HL-60/S4 treated with retinoic acid at 250 ng/mL for 4 days and 3 days (cell line): ENCODE data around the gene CSNK1D.

Experiments used
- in situ Hi-C: fragments of 300-500 bp; cut with MboI; formaldehyde crosslinking; loops from 2 replicates; pipeline ENCODE4 v1.7.0; 2022; ENCODE audit warnings: low sequenced_read_pairs

CSNK1D gene

DNA sequence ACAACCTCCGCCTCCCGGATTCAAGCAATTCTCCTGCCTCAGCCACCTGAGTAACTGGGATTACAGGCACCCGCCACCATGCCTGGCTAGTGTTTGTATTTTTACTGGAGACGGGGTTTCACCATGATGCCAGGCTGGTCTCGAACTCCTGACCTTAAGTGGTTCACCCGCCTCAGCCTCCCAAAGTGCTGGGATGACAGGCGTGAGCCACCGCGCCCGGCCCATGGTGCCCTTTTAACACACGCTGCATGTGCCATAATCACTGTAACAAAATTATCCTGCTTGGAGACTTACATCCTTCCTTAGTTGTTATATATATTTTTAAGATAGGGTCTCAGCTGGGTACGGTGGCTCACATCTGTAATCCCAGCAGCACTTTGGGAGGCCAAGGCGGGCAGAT, 38.5 kb upstream of the CSNK1D start:
- in situ Hi-C loops = no loop called here

DNA sequence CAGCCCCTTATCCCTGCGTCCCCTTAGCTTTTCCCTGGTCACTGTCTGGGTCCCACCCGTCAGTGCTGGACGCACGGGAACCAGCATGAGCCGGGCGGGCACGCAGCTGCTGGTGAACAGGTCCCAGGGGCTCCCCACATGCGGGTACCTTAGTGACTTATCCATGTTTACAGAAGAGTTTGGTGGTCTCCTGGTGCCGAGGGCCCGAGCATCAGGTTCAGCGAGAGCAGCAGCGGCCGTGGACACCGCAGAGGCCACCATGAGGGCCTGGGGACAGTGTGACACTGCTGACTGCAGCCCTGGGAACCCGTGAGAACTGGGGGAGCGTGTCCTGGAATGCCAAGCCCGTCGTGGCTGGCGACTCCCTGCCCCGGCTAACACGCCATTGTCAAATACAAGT, 37.4 kb upstream of the CSNK1D start:
- in situ Hi-C loops = no loop called here

DNA sequence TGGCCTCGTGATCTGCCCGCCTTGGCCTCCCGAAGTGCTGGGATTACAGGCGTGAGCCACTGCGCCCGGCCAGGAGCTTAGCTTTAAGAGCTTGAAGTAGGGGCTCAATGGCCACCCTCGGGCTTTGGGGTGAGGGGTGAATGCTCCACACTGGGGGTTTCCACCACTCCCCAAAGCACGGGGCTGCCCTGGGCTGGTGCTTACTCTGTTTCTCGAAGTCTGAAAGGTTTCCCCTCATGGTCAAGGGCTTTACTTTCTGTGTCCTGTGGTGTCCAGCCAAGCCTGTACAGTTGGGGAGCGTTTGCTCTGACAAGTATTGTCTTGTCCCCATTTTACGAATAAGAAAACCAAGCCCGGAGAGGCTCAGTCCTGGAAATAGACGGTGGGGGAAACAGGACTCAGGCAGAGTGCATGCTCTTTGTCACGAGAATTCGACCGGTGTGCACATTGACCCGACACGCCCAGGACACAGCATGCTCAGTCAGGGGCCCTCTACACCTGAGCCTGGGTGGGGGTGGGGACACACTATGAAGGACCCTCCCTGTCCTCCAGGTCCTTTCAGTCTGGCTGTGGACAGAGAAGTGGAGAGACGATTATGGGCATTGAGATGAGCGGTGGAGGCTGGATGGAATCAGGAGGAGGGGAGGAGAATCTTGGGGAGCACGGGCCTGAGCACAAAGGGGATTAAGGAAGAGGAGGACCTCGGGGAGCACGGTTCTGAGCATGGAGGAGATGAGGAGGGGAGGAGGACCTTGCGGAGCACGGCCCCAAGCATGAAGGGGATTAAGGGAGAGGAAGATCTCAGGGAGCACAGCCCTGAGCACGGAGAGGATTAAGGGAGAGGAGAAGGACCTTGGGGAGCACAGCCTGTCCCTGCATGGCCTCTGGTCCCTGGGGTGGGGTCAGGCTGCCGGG, 36.4 kb upstream of the CSNK1D start:
- in situ Hi-C loops = no loop called here

DNA sequence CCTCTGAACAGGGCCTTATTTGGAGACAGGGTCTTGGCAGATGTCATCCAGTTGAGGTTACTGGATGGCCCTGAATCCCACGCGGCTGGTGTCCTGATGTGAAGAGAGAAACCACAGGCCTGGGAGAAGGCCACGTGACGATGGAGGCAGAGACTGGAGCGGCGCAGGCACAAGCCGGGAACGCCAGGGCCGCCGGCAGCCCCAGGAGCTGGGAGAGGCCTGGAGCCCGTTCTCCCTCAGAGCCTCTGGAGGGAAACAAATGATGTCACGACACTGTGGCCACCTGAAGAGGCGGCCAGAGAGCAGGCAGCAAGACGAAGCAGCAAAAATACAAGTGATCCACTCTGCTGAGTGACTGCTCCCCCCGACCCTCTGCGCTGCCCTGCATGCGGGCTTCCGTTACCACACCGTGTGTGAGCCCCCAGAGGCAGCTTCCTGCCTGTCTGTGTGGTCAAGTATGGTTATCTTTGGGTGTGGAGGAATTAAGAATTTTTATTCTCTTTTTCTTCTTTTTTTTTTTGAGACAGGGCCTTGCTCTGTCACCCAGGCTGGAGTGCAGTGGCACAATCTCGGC, 32.3 kb upstream of the CSNK1D start:
- in situ Hi-C loops = no loop called here

DNA sequence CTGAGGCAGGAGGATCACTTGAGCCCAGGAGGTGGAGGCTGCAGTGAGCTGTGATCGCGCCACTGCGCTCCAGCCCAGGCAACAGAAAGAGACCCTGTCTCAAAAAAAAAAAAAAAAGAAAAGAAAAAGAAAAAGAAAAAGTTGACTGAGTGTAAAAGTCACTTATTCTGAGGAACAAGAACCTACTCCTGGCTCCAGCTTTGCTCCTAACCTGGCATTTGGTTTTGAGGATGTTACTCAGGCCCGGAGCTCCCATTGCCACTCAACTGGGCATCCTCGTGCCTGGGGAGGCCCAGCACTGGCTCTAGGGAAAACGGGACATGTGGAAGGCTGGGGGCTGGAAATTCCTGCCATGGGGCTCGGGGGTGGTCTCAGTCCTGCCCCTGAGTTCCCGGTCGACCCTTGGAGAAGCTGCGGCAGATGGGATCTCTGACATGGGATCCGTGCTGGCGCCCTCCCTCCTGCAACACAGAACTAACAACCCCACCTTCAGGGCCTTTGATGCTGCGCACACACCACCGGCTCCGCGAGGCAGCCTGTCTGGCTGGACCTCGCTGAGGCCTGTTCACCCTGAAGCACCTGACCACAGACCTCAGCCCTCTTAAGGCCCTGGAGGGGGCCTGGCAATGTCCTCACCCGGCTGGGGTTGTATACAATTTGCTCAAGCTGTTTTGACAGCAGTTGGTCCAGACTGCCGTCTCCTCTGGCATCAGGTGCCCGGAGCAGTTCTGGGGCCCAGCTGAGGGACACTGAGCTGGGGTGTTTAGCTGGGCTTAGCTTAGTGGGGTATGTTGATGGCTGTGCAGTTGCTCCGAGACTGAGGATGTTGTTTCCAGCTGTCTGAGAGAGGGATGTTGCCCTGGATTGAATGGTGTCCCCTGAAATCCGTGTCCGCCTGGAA, 31.6 kb upstream of the CSNK1D start:
- in situ Hi-C loops = no loop called here

DNA sequence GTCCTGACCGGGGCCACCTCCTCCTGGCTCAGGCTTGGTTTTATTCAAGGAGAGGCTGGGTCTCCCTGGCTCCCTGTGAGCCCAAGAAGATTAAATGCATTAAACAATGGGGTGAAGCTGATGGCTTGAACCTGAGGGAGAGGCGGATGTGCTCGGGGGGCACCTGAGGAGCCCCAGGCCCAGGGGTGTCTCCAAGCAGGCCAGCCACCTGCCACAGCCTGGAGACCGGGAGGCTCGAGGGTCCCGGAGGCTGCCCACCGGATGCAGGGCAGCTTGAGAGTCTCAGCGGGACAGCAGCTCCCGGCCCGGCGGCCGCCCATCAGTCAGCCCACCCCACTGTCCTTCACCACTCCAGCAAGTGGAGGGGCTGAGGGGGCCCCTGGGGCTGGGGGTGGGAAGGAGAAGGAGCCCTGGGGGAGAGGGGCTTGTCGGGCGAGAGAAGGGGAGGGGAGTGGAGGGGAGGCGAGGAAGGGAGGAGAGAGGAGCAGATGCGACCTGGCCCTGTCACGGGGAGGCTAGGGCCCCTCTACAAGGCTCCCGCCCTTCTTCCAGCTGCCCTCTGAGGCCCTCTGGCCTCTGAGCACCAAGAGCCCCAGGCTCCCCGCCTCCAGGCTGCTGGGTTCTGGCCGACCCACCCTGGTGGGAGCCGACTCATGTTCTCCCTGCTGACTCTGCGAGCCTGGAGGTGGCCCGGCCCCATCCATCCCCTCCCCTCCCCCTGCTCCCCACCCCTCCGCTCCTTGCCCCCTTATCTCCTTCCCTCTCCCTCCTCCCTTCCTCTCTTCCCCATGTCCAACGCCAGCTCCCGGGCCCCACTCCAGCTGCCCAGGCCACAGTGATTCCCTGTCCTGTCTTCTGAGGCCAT, 30.7 kb upstream of the CSNK1D start:
- in situ Hi-C loops = no loop called here

DNA sequence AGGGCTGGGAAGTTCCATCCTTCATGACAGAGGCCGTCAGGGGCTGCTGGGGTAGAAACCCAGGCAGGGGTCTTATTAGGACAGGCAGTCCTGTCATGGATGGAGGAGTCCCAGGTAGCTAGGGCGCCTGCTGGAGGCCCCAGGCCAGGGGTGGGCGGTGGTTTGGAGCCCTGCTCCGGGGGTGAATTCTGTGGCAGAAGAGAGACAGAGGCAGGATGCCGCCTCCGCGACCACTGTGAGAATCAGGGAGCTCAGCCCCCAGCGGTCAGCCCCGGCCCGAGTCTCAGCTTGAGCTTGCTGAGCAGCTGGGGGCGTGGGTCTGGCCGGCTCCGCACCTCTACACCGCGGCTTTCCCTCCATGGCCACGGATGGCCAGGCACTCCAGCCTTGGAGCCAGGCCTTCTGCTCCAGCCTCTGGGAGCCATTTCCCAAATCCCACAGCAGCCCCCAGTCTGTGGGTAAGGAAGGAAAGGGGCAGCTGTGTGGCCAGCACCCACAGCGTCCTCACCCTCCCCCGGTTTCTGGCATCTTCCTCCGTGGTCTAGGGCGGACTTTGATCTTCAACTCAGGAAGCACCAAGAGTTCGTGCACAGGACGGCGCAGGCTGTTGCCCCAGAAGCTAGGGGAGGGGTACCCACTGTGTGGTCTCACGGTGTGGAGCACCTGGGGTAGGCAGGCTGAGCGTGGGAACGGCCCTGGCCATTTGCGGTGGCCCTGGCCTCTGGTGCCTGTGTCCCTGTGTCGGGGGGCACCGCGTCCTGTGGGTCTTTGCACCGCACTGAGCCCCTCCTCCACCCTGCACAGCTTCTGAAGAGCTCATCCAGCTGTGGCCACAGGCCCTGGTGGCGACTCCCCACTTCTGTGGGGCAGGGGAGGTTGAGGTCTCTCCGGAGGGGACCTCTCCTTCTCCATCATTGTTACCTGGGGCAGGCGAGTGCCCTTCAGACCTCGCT, 29.8 kb upstream of the CSNK1D start:
- in situ Hi-C loops = no loop called here

DNA sequence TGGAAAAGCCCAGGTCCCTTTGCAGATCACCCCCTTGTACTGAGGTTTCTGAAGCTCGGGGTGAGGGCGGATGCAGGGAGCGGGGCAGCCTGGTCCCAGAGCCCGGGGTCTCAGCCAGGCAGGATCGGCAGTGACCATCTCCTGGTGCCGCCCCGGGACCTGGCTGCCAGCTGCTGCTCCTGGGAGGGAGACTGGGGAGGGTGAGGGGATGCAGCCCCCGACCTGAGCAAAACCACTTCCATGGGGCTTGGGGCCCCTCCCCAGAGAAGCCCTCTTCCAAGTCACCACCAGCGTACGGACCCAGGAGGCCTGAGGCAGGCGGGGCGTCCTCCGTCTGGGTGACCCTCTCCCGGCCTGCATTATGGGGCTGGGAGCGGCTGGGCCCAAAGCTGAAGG, 29.1 kb upstream of the CSNK1D start:
- in situ Hi-C loops = no loop called here

DNA sequence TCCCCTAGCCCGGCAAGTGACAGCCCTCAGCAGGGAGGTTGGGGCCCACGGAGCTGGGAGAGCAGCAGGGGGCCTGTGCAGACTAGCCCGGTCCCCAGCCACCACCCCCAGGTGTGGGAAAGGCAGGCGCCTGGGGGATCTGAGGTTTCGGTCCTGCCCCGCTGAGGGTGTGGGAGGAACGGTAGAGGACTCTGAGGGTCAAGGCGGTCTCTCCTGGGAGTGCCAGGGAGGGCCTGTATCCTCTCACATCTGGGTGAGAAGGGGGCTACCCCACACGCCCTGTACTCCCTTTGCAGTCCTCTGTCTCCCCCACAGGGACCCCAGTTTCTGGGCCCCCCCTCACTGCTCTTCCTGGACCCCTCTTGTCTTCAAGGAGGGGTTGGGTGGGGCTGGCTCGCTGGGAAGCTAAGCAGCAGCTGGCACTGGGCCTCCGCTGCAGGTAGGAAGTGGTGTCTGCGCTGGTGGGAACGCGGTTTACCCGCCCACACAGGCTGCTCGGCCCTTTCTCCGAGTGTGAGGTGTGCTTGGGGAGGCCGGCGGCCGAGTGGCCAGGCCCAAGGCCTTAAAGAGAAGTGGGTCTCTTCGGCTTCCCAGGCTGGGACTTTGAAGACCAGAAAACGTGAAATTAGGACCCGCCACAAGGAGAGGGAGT, 28.5 kb upstream of the CSNK1D start:
- in situ Hi-C loops = no loop called here

DNA sequence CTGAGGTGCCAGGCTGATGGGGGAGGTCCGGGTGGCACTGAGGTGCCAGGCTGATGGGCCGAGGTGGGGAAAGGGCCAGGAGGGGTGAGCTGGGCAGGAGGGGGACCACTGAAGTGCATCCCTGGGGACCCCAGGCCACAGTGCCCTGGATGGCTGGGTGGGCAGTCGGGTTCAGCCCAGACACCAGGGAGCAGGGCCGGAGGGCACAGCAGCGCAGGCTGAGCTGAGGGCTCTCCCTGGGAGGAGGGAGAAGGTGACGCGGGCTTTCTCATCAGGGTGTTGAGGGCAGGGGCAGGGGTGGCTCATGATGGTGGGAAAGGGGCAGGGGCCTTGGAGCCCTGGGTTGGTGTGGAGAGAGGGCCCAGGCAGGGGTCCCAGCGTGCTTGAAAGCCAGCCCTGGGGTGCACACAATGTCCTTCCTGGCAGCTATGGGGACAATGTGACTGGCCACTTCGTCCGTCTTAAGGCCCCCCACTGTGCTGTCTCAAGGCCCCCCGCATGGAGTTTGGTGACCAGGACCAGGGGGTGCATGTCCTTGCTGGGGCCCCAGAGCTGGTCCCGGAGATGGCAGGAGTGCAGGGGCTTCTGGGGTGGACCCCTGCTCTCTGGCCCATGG, 27.9 kb upstream of the CSNK1D start:
- in situ Hi-C loops = no loop called here

DNA sequence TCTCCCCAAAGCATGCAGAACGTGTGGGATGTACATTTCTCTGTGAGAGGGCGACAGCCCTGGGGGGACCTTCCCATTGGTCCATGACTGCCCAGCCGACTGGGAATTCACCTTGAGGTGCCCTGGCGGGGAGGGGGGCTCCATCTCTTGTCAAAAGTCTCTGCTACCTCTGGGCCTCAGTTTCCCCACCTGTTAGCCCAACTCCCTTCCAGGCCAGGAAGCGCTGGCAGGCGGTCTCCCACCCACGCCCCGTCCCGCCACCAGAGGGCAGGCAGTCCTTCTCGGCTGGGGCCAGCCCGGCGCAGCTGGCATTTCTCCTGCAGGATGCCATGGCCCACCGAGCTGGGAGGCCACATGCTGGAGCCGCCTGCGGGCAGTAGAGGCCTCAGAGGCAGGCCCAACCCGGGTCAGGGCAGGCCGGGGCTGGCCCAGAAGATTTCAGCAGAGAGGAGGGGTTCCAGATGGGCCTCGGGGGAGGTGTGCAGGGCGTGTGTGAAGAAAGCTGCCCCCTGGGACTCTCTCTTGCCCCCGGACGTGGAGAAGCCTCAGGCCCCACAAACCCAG, 27.3 kb upstream of the CSNK1D start:
- in situ Hi-C loops = no loop called here

DNA sequence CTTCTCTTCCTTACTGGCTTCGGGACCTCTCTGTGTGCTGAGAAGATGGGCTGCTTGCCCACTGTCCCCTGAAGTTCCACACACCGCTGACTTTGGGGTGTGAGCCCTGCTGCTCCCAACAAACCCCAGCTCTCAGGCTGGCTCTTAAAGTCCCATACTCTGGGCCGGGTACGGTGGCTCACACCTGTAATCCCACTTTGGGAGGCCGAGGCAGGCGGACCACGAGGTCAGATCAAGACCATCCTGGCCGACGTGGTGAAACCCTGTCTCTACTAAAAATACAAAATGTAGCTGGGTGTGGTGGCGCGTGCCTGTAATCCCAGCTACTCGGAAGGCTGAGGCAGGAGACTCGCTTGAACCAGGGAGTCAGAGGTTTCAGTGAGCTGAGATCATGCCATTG, 26.7 kb upstream of the CSNK1D start:
- in situ Hi-C loops = no loop called here

DNA sequence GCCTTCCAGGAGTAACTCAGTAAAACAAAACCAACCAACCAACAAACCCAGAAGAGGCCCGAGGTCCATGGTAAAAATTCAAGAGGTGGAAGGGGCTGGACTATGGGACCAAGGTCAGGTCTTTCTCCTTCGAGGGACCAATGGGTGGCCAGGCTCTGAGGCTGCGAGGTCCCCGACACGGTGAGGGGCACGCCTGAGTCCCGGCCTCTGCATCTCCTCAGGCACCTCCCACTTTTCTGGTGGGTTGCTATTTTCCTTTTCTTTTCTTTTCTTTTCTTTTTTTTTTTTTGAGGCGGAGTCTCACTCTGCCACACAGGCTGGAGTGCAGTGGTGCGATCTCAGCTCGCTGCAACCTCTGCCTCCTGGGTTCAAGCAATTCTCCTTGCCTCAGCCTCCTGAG, 26.0 kb upstream of the CSNK1D start:
- in situ Hi-C loops = no loop called here

DNA sequence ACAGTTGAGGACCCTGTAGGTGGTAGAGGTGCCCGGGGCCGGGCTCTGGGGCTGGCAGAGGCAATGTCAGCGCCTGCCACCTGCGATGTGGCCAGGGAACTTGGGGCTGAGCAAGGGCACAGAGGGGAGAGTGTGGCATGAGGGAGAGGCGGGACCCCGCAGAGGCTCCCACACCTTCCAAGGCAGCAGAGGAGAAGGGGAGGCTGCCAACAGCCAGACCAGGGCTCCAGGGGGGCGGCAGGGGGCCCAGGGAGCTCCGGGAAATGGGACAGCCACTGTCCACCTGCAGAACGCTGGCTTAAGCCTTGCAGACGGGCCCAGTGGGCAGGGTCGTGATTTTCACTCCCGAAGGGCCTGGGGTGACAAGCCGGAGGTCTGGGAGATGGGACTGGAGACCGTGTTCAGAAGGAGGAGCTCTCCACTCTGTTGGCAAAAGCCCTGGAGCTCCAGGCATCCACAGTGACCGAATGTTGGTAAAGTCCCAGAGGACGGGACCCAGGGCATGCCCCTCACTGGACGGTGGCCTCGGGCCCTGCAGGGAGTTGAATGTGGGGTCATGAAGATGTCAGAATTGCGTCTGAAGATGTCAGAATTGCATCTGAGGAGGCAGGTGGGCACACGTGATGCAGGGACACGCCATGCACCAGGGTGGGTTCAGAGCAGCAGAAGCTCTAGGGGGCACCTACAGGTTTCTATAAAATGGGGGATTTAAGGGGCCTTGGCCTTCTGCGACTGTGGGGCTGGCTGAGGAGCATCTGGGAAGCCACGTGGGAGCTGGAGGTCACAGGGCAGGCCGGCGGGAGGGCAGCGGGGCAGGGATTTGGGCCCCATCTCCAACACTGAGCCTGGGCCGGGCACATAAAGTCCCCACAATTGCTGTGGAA, 25.3 kb upstream of the CSNK1D start:
- in situ Hi-C loops = no loop called here

DNA sequence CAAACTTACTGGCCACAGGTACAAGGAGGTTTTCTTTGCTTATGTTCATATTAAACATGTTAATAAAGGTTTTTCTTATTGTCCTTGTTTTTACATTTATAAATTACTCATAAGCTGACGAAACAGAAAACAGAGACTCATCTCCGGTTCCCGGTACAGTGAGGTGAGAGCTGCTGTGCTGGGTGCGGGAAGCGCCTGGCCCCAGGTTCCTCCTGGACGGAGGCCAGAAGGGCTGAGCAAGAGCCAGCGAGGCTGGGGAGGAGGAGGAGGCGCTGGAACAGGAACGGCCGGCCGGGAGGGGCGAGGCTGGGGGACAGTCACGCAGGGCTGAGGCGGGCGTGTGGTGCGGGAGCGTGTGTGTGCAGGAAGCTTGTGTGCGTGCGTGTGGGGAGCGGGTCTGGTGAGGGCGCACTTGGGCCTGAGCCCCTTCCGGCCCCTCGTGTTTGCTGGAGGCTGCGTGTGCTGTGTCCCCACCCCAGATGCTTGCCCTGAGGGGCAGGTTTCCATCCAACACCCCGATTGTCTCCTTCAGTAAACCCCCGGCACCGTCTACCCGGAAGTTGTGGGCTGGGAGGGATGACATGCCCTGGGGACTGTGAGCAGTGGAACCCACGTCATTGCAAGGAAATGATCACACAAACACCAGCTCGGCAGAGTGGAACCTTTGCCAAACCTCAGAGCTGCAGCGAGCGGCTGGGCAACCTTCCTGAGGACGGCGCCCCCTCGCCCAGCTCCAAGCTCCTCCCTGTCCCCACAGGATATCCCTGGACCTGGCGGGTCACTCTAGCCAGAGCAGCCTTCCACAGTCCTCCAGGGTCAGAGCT, 24.4 kb upstream of the CSNK1D start:
- in situ Hi-C loops = no loop called here

DNA sequence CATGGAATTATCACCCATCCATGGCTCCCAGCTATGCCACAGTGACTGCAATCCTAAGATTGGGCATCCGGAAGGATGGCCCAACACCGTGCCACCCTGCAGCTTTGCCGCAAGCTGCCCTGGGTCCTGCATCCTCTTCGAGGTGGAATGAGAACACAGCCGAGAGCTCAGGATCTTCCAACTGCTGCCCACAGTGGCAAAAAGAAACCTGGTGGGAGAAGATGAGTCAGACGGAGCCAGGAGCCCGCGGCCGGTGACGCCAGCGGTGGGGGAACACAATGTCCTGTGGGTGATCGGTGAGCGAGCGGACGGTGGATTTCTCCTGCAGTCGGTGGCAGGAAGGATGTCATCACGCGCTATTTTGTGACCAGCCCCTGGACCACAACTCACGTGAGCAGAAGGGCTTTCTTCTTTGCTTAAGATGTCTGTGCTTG, 23.8 kb upstream of the CSNK1D start:
- in situ Hi-C loops = no loop called here
